ELF-1 (cell line): Measurements from ENCODE around the gene FAM53B.
A peak's percentile ranks its signal among the peaks of the same experiment; 100 is the strongest.

ENCODE experiments used
- DNase-seq: peaks from one replicate; pipeline ENCODE4 v3.0.0-alpha.2; 2016; ENCODE audit warnings: low read depth, low spot score

The FAM53B gene

DNA sequence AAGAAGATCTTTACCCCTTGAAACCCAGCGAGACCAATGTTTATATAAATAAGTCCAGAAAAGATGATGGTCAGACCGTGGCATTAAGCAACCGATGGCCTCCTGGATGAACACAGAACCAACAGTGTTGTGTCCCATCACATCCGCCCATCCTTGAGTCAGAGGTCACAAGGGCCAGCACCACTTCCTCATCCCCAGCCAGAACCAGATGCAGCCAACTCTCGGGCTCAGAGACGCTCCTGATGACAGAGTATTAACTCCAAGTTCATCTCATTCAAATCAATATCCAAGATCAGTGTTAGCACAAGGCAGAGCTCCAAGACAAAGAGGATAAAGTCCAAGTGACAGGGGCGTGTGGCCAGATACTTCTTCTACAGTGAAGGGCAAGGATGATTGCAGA is 63.5 kb downstream of the FAM53B start:
- DNase-seq: no peak

DNA sequence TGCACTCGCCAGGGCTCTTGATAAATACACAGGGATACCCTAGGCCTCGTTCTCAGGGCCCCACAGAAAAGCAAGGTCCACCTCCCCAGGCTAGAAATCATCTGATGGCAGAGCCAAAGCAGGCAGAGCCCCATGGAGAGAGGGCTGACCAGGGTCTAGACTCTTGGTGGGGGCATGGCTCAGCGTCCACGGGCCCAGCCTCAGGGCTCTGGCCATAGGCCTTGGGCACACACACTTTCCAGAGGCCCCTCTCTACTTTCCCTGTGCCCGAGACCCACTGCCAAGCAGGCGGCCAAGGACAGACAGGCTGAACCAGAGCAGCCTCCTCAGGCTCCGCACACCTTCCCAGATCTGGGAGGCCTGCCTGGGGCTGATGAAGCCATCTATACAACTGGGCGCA is 64.8 kb downstream of the FAM53B start:
- DNase-seq: no peak

DNA sequence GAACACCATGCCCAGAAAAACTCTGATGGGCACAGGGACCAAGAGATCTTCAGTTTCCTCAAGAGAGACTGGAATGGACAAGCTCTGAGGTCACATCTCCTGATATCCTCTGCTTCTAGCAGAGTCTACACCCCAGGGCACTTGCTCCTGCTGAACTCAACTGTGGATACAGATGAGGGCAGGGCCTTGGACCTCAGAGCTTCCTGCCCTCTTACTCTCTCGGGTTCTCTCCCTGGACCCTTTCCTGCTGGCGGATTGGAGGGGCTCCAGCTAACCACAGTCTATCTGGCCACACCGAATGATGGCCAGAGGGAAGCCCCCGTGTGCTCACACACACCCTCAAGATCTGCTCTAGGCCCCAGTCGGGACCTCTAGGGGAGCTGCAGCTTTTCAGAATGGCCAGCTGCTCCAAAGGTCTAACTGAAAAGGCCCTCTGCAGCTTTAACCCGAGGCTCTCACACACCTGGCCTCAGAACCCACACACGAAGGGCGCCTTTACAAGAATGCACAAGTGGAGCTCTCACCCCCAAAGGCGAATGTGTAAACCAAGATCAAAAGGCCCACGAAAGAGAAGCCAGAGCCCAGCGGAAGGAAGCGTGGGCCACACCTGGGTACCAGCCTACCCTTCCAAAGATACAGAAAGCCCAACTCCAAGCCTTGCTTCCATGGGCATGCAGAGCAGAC is 65.5 kb downstream of the FAM53B start:
- no peak for DNase-seq

- no peak for DNase-seq
Measured at GRCh38 chr10:124677749-124678556, 66.2 kb downstream of the FAM53B start.

- DNase-seq: peak; percentile 44
Measured at GRCh38 chr10:124677293-124677699, 66.9 kb downstream of the FAM53B start.

DNA sequence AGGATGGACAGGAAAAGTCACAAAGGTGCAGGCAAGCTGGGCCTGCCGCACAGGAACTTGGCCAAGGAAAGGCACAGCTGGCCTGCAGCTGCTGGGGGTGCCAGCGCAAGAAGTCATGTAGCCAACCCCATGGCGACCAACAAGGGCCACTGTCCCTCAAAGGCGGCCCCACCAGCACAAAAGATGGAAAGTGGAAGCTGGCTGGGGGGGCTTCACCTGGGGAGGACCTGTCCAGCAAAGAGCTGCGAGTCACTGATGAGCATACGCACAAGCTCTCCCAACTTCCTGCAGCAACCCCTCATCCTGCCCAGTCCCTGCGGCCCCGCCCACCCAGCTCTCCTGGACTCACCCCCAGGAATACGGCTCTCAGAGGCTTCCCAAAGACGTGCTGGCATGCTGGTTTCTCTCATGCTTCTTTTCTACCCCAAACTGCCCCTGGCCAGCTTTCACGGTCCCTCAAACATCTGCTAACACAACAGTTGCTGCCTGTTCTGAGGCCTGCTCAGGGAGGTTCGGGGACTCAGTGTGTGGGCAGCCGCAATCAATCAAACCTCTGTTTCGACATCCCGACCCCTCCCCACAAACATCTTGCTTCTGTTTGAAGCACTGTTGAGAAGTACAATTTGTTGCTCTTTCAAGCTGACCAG is 67.6 kb downstream of the FAM53B start:
- peak; percentile 66 for DNase-seq

DNA sequence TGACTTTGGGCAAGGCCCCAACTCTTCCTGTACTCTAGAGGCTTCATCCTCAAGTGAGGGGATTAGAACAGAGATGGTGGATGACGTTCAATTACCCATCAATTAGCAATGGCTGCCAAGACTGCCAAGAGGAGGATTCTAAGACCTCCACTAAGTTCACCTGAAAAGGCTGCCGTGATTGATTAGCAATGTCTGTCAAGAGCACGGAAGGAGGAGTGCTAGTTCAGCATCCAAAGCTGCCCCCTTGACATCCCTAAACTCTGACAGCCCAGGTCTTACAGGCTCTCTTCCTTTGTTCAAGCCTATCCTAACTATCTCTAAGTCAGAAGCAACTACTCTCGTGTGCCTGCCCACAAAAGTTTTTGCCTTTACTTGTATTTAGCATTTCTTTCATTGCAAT is 68.4 kb downstream of the FAM53B start:
- no peak for DNase-seq

DNA sequence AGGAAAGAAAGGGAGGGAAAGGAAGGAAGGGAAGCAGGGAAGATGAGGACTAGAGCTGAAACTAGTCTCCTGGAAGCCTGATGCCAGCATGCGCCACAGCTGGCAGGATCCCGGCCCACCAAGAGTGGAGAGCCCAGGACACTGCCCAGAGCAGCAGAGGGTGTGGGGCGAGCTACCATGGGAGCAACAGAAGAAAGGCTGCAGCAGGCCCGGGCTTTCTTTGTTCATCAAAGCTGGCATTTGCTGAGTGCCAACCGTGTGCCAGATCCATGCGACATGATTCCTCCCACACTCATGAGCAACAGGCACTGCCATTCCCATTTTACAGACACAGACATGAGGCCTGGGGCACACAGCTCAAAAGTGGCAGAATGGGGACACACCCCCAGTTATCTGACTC is 68.9 kb downstream of the FAM53B start:
- DNase-seq: no peak

DNA sequence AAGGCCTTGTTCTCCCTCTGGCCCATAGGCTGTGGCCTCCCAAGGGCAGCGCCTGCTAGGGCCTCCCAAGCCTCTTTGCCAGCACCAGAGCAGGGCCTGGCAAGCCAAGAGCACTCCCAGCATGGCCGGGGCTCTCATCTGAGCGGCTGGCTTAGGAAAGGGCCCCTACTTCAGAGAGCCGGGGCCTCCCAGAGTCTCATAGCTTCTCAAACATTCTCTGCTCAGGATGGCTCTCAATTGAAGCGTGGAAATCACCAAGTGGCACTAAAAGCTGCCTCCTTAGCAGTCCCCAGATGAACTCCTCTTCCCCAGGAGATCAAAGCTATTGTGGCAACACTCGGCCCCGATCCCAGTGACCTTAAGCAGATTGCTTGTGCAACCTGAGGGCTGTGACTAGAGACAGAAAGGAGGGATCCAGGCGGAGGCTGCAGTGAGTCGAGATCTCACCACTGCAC is 69.4 kb downstream of the FAM53B start:
- no peak for DNase-seq

GRCh38 chr10:124672181-124672638 is 72.0 kb downstream of the FAM53B start:
- no peak for DNase-seq

GRCh38 chr10:124671486-124672075 is 72.6 kb downstream of the FAM53B start:
- no peak for DNase-seq

- DNase-seq: no peak
Measured at GRCh38 chr10:124670849-124671248, 73.3 kb downstream of the FAM53B start.

GRCh38 chr10:124669824-124670654 is 74.1 kb downstream of the FAM53B start:
- no peak for DNase-seq

GRCh38 chr10:124669141-124669823 is 74.9 kb downstream of the FAM53B start:
- DNase-seq: no peak

- DNase-seq: no peak
Measured at GRCh38 chr10:124668517-124669051, 75.6 kb downstream of the FAM53B start.

DNA sequence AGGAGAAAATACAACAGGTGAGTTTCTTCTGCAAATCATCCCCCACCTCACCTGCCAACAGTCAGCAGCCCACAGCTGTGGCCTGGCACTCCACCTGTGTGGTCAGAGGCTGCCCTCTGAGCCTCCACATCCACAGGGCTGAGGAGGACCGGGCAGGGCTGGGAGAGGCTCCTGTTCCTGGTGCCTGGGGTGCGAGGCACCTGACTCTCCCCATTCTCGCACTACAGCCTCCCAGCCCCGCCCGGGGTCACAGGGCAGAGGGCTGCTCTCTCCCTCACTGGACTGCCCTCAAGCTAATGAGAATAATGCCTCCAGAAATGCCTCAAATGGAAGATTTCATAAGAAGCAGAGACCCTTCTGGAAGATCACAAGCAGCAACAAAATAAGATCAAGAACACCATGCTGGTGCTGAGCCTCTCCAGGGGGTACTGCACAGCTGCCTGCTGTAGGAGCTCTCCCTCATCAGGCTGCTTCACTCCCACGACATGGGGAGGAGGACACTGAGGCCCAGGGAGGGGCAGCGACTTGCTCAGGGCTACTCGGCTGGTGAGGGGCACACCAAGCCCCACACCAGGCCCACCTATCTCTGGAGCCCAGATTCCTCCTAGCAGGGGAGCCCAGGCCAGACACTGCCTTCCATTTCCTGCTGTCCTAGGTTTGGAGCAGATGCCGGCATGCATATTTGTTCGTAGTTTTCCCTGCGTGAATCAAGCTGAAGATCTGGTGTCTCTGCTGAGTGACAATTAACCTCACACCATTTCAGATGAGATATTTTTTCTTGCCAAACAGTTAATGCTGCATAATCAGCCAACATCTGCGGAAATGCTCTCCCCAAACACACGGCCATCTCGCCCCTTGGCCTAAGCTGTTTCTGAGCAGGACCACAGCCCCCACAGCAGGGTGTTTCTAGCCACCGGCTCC is 76.5 kb downstream of the FAM53B start:
- DNase-seq: no peak

- no peak for DNase-seq
Measured at GRCh38 chr10:124666494-124666893, 77.7 kb downstream of the FAM53B start.

GRCh38 chr10:124665980-124666379 is 78.2 kb downstream of the FAM53B start:
- DNase-seq: no peak

- no peak for DNase-seq
Measured at GRCh38 chr10:124665558-124665957, 78.6 kb downstream of the FAM53B start.
